GM19240 (cell line): ENCODE data around the gene KL.

Experiments used
- DNase-seq: peaks from one replicate; pipeline ENCODE4 v3.0.0; 2011; ENCODE audit warnings: low spot score; ENCODE audit not compliant: insufficient read length

Gene KL

DNA sequence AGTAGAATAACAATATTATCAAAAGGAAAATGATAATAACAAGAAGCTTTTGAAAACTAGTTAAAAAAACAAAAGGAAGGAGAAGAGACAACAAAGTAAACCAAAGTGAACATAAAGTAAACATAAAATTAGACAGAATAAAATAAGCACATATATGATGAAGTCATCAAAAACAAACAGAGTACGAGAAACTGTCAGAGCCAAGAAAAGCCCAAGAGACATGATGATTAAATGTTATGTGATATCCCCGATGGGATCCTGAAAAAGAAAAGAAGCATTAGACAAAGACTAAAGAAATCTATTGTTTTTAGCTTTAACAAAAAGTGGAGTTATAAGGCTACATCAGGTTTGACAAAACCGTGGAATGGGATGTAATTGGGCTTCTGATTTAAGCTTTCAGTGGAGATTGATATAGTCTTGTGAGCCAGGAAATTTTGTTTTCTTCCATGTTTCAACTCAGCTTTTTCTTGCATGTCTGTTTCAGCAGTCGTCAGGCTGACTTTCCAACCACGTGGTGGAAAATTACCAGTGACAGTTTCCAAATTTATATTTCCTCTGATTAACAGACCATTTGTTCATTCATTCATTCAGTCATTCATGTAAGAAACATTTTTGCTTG is 64.9 kb downstream of the KL start:
- no peak for DNase-seq

GRCh38 chr13:33081666-33082065 is 65.4 kb downstream of the KL start:
- no peak for DNase-seq

- DNase-seq: no peak
Observed at GRCh38 chr13:33083054-33083453, 66.8 kb downstream of the KL start.

DNA sequence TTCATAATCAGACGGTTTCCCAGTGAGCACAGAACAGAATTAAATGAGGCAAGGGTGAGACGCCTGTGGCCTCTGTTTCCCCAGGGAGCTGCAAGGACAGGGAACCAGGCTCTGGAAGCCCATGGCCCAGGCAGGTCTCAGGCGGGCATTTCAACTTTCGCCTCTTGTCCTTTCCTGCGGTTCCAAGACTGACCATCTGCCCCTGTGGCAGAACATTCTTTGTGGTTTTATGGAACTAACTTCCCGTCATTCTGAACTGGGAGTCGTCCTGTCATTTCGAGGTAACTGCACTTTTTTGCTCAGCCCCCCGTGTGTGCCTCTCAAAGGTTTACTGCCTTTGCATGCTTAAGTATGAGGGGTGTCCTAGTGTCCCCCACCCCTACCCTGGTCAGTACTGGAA is 70.9 kb downstream of the KL start:
- DNase-seq: no peak

DNA sequence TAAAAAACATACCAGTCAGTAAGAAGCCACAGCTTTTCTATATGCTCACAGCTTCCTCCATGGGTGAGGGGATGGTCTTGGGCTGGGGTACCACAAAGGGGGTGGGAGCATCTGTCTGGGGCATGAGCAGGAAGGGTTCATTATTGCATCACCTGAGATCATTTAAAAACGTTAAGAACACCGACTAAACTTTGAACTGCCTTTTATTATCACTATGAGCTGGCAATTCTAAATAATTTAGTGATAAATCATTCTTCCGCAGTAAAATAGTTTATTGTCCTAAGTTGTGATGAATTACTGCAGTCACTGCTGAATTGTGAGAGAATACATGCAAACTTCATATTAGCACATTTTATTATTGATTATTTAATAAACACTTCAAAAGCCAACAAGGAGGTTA is 71.6 kb downstream of the KL start:
- DNase-seq: no peak

DNA sequence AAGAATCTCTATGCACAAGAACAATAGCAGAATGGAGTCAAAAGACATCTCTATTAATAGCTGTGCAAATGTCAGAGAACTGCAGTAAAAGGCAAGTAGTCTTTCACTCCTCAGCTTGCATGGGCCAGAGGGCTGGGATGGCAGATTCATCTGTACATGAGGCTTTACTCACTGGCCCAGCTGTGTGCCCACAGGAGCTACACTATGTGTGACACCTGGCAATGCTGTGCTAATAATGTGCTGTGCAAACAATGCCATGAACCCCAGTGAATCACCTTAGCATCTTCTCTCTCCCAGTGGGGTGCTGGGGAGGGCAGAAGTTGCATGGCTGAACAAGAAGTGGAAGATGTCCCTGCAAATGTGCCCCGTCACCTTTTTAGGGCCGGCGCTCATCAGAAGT is 73.1 kb downstream of the KL start:
- DNase-seq: no peak

GRCh38 chr13:33090755-33091414 is 74.7 kb downstream of the KL start:
- DNase-seq: no peak

DNA sequence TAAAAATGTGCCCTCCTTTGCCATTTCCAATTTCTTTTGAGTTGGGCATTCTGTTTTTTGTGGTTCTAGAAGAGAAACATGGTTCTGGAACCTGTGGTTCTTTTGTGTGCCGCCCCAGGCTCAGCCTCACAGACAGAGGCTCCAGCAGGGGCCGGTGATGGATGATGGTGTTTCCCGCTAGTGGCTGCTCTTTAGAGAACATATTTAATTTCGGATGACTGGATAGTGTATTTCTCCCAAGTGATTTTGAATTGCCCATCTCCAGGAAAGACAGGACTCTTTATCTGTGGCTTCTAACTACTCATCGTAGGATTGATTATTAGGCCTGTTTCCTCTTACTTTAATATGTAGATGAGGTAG is 75.2 kb downstream of the KL start:
- DNase-seq: no peak

DNA sequence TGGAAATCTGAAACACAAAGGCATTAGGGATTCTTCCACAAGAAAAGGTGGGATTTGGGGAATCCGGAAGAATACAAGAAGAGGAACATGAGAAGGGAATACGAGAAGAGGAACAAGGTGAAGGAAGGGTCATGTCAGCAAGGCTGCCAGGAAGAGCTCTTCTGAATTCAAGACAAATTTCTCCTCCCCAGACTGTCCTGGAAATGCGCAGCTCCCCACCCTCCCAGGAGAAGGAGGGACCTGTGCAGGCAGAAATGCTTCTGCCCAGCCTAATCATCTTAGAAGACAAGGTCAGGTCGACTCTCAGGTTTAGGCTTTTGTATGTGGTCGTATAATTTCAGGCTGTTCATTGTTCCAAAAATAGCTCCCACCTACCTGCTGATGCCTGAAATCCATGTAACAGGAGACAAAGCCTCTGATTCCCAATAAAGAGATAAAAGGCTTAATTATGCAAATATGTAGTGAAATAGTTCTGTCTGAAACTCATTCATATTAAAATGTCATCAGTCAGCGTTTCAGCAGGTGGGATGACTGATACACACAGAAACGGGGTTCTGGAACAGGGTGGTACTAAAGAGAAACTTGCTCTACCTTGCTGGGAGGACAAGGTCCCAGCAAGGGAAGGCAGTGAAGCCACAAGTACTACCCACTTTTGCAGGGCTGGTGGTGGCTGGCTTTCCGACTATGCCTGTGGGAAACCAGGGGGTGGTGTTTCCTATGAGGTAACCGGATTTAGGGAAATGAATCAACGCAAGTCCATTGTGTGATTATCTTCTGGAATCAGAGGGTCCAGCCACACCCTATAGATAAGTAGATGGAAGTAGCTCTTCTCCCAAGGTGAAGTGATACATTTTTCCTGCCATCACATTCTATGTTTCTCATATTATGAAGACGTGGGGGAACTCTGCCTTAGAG is 76.1 kb downstream of the KL start:
- no peak for DNase-seq

GRCh38 chr13:33096886-33097605 is 80.8 kb downstream of the KL start:
- DNase-seq: no peak

- DNase-seq: no peak
Observed at GRCh38 chr13:33099860-33100259, 83.6 kb downstream of the KL start.

DNA sequence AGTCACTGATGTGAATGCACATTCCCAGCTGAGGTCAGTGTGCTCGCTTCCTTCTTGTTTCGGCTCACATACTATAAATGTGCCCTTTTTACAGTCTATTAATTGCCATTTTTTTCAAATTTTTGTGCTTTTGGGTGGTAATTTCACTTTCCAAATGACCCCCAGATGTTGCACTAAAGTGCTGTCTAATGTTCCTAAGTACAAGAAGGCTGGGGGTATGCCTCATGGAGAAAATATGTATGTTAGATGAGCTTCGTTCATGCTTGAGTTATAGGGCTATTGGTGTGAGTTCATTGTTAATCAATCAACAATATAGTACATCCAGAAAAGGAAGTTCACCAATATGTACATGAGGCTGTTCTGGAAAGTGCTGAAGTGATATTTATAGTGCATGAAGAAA is 84.7 kb downstream of the KL start:
- no peak for DNase-seq

DNA sequence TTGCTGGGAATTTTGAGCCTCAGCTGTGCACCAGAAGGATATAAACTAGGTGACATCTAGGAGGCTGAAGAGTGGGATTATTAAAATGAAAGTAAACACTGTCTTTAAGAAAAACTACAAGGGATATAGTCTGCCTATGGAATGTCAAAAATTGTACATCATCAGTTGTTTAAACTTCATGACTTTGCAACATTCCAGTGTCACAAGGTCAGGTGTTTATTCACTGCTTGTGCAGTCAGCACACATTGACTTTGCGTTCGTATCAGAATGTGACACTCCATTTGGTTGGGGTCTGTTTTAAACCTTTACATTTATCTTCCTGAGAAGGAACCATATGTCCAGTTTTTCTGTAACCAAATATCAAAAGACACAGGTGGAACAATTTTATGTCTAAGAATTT is 85.6 kb downstream of the KL start:
- DNase-seq: no peak

DNA sequence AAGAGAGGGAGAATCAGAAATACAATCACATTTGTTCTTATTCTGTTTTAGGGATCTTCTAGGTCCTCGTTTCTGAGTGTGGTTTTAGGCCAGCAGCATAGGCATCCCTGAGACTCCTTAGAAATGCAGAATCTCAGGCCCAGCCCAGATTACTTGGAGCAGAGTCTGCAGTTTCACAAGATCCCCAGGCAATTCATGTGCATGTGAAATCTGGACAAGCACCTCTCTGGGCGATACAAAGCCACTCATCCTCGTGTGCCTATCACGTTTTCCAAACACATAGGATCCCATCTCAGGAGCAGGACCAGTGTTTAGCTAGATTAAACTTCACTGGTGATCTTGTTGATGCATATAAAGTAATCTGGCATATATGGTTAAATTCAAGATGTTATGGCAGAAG is 87.2 kb downstream of the KL start:
- no peak for DNase-seq

GRCh38 chr13:33105387-33106005 is 89.3 kb downstream of the KL start:
- DNase-seq: no peak

- DNase-seq: no peak
Observed at GRCh38 chr13:33106656-33107360, 90.6 kb downstream of the KL start.

GRCh38 chr13:33107361-33107760 is 91.1 kb downstream of the KL start:
- DNase-seq: no peak

GRCh38 chr13:33108620-33109019 is 92.4 kb downstream of the KL start:
- no peak for DNase-seq

DNA sequence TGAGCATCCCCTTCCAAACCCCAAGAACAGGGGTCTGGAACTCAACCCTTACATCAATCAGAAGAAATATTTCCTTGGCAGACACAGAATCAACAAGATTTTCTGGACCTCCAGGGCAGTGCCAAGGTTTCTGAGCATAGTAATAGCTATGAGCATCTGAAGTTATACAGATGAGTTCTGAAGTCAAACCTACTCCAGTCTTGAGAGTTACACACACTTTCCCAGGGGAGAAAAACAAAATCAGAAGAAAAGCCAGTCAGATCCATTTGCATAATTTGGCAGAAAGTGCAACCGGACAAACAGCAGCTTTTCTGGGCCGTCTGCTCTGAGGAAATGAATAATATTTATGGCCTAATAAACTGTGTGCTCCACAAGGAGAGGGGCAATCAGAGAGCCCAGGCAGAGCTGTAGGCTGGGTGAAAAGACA is 93.1 kb downstream of the KL start:
- DNase-seq: no peak

GRCh38 chr13:33109801-33110200 is 93.6 kb downstream of the KL start:
- no peak for DNase-seq

DNA sequence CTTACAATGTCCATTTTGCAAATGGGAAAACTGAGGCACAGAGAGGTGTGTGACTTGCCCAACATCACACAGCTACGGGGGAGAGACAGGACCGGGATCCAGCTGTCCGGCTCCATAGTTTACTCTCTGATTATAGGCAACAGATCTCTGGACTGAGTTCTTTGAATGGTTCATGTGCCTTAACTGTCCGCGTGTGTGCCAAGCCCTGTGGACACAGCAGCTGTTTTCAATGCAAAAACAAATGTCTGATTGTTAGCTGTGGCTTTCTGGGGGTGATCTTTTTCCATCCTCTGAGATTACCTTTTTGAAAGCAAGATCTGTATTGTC is 94.1 kb downstream of the KL start:
- no peak for DNase-seq
